ENCODE results near the gene ACSF3.
"Not testable (repeated sequence)": the region's sequence is repeated elsewhere in the genome, so short reads cannot be mapped to it uniquely, and the experiment has no call there.

Gene ACSF3

DNA sequence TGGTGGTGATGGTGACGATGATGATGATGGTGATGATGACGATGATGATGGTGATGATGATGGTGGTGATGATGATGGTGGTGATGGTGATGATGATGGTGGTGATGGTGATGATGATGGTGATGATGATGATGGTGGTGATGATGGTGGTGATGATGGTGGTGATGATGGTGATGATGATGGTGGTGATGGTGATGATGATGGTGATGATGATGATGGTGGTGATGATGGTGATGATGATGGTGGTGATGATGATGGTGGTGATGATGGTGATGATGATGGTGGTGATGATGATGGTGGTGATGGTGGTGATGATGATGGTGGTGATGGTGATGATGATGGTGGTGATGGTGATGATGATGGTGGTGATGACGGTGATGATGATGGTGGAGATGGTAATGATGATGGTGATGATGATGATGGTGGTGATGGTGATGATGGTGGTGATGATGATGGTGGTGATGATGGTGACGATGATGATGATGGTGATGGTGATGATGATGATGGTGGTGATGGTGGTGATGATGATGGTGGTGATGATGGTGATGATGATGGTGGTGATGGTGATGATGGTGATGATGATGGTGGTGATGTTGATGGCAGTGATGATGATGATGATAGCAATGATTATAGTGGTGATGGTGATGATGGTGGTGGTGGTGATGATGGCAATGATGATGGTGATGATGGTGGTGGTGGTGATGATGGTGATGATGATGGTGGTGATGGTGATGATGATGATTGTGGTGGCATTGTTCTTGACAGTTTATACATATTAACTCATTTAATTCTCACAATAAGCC lies 24.6 kb upstream of the ACSF3 start:
- ATAC-seq, result not testable (repeated sequence)

DNA sequence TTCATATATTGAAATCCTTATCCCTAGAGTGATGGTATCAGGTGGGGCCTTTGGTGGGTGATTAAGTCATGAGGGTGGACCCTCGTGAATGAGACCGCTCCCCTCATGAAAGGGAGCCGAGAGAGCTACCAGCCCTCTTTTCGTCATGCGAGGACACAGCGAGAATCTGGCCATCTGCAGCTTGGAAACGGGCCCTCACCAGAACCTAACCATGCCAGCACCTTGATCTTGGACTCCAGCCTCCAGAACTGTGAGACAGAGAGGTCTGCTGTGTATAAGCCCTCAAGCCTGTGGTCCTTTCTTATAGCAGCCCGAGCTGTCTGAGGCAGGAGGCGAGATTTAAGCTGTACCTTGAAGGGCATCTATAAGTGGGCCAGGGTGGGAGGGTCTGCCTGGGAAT lies 23.7 kb upstream of the ACSF3 start:
- ATAC-seq, result no peak
- TF ChIP-seq TCF4 (CRISPR knock-in tag; IDR thresholded peaks at IDR 0.05; ENCODE audit: borderline replicate concordance) (no peak), CSDC2 (CRISPR knock-in tag; IDR thresholded peaks at IDR 0.05) (no peak), ZNF565 (CRISPR knock-in tag; conservative IDR thresholded peaks at IDR 0.05; ENCODE audit: low read depth) (no peak), ZFP3 (CRISPR knock-in tag; IDR thresholded peaks at IDR 0.05) (no peak), ZNF8 (CRISPR knock-in tag; IDR thresholded peaks at IDR 0.05) (no peak), OSR1 (CRISPR knock-in tag; IDR thresholded peaks at IDR 0.05) (no peak), ARNTL (CRISPR knock-in tag; IDR thresholded peaks at IDR 0.05; ENCODE audit: borderline replicate concordance, low read depth) (no peak), SNAI2 (CRISPR knock-in tag; IDR thresholded peaks at IDR 0.05) (no peak), BACH2 (CRISPR knock-in tag; IDR thresholded peaks at IDR 0.05; ENCODE audit: borderline replicate concordance) (no peak), ISL1 (CRISPR knock-in tag; IDR thresholded peaks at IDR 0.05) (no peak), ESRRG (CRISPR knock-in tag; IDR thresholded peaks at IDR 0.05) (no peak), ZFP30 (CRISPR knock-in tag; IDR thresholded peaks at IDR 0.05) (no peak)
- TF ChIP-seq, protein P1, sequence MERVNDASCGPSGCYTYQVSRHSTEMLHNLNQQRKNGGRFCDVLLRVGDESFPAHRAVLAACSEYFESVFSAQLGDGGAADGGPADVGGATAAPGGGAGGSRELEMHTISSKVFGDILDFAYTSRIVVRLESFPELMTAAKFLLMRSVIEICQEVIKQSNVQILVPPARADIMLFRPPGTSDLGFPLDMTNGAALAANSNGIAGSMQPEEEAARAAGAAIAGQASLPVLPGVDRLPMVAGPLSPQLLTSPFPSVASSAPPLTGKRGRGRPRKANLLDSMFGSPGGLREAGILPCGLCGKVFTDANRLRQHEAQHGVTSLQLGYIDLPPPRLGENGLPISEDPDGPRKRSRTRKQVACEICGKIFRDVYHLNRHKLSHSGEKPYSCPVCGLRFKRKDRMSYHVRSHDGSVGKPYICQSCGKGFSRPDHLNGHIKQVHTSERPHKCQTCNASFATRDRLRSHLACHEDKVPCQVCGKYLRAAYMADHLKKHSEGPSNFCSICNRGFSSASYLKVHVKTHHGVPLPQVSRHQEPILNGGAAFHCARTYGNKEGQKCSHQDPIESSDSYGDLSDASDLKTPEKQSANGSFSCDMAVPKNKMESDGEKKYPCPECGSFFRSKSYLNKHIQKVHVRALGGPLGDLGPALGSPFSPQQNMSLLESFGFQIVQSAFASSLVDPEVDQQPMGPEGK (CRISPR knock-in tag; IDR thresholded peaks at IDR 0.05; ENCODE audit: borderline replicate concordance), result no peak
- TF ChIP-seq, protein P2, sequence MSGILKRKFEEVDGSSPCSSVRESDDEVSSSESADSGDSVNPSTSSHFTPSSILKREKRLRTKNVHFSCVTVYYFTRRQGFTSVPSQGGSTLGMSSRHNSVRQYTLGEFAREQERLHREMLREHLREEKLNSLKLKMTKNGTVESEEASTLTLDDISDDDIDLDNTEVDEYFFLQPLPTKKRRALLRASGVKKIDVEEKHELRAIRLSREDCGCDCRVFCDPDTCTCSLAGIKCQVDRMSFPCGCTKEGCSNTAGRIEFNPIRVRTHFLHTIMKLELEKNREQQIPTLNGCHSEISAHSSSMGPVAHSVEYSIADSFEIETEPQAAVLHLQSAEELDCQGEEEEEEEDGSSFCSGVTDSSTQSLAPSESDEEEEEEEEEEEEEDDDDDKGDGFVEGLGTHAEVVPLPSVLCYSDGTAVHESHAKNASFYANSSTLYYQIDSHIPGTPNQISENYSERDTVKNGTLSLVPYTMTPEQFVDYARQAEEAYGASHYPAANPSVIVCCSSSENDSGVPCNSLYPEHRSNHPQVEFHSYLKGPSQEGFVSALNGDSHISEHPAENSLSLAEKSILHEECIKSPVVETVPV (CRISPR knock-in tag; IDR thresholded peaks at IDR 0.05), result no peak

DNA sequence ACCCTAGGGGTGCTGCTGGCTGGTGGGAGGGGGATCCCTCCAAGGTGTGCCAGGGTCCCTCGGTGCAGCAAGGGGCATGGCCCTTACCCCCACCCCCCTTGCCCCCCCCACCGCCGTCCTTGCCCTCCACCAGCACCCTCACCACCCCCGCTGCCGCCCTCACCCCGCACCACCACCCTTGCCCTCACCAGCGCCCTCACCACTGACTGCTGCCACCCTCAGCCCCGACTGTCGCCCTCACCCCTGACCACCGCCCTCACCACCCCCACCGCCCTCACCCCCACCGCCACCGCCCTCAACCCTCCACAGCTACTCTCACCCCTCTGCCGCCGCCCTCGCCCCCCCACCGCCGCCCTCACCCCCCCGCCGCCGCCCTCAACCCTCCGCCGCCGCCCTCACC lies 23.1 kb upstream of the ACSF3 start:
- TF ChIP-seq ZNF565 (CRISPR knock-in tag; conservative IDR thresholded peaks at IDR 0.05; ENCODE audit: low read depth) (no peak), ZNF8 (CRISPR knock-in tag; IDR thresholded peaks at IDR 0.05) (no peak), ZNF70 (CRISPR knock-in tag; IDR thresholded peaks at IDR 0.05) (no peak), ZFP3 (CRISPR knock-in tag; IDR thresholded peaks at IDR 0.05) (no peak), BACH2 (CRISPR knock-in tag; IDR thresholded peaks at IDR 0.05; ENCODE audit: borderline replicate concordance) (no peak), TOX (CRISPR knock-in tag; IDR thresholded peaks at IDR 0.05; ENCODE audit: borderline replicate concordance) (no peak), RARB (CRISPR knock-in tag; IDR thresholded peaks at IDR 0.05) (no peak), ZC3H10 (CRISPR knock-in tag; IDR thresholded peaks at IDR 0.05) (no peak)
- TF ChIP-seq, protein P2 (CRISPR knock-in tag; IDR thresholded peaks at IDR 0.05), result no peak
- TF ChIP-seq, protein P3, sequence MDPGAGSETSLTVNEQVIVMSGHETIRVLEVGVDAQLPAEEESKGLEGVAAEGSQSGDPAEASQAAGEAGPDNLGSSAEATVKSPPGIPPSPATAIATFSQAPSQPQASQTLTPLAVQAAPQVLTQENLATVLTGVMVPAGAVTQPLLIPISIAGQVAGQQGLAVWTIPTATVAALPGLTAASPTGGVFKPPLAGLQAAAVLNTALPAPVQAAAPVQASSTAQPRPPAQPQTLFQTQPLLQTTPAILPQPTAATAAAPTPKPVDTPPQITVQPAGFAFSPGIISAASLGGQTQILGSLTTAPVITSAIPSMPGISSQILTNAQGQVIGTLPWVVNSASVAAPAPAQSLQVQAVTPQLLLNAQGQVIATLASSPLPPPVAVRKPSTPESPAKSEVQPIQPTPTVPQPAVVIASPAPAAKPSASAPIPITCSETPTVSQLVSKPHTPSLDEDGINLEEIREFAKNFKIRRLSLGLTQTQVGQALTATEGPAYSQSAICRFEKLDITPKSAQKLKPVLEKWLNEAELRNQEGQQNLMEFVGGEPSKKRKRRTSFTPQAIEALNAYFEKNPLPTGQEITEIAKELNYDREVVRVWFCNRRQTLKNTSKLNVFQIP (CRISPR knock-in tag; IDR thresholded peaks at IDR 0.05; ENCODE audit: borderline replicate concordance, low read depth), result no peak
- no peak for ATAC-seq

DNA sequence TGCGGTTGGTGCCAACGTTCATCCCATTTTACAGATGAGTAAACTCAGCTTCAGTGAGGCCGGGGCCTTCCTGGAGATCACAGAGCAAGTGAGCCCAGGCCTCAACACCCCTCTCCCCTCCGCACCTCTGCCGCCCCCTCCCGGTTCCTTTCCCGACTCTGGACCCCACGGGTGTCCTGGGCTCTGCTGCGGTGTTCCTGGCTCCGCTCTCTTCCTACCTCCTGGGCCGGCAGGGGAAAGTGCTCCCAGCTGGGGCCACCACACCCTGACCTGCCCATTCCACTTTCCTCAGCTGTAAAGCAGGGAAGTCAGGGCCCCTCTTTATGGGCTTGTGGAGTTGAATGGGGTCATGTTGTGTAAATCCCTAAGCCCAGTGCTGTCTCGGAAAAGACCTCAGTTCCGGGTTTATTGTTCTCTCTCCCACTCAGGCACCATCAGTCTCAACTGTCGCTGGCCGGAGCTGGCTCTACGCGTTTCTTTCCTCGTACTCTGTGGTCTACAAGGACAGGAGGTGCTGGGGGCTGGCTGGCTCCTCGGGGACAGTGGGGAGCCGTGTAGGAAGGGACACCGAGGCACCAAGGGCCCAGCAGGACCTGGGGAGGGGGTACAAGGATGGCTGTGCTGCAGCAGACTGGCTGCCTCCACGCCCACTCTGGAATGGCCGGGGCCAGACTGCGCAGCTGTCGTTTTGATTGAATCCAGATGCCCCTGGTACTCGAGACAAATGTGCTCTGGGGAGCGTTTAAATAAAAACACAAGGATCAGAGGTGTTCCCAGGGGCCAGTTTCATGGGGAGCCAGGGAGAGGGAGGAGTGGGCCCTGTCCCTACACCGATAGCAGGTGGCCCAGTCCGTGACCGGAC lies 21.7 kb upstream of the ACSF3 start:
- peak; percentile 91 for ATAC-seq
- no peak for TF ChIP-seq CSDC2 (CRISPR knock-in tag; IDR thresholded peaks at IDR 0.05)
- TF ChIP-seq ZC3H10 (CRISPR knock-in tag; IDR thresholded peaks at IDR 0.05), result no peak
- TF ChIP-seq RARB (CRISPR knock-in tag; IDR thresholded peaks at IDR 0.05), result no peak
- TF ChIP-seq, protein P4, sequence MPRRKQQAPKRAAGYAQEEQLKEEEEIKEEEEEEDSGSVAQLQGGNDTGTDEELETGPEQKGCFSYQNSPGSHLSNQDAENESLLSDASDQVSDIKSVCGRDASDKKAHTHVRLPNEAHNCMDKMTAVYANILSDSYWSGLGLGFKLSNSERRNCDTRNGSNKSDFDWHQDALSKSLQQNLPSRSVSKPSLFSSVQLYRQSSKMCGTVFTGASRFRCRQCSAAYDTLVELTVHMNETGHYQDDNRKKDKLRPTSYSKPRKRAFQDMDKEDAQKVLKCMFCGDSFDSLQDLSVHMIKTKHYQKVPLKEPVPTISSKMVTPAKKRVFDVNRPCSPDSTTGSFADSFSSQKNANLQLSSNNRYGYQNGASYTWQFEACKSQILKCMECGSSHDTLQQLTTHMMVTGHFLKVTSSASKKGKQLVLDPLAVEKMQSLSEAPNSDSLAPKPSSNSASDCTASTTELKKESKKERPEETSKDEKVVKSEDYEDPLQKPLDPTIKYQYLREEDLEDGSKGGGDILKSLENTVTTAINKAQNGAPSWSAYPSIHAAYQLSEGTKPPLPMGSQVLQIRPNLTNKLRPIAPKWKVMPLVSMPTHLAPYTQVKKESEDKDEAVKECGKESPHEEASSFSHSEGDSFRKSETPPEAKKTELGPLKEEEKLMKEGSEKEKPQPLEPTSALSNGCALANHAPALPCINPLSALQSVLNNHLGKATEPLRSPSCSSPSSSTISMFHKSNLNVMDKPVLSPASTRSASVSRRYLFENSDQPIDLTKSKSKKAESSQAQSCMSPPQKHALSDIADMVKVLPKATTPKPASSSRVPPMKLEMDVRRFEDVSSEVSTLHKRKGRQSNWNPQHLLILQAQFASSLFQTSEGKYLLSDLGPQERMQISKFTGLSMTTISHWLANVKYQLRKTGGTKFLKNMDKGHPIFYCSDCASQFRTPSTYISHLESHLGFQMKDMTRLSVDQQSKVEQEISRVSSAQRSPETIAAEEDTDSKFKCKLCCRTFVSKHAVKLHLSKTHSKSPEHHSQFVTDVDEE (CRISPR knock-in tag; IDR thresholded peaks at IDR 0.05), result no peak
- TF ChIP-seq, protein P2 (CRISPR knock-in tag; IDR thresholded peaks at IDR 0.05), result no peak
- TF ChIP-seq ISL1 (CRISPR knock-in tag; IDR thresholded peaks at IDR 0.05), result no peak
- TF ChIP-seq ZNF8 (CRISPR knock-in tag; IDR thresholded peaks at IDR 0.05), result no peak
- peak; percentile 90 for TF ChIP-seq TCF4 (CRISPR knock-in tag; IDR thresholded peaks at IDR 0.05; ENCODE audit: borderline replicate concordance)

Measured in SK-N-SH treated with all-trans-retinoic acid at 6 μM for 48 hours (cell line).